H7 (cell line): ENCODE results near the gene ZFAND2B. TPM values are rescaled to one million over a fixed set of nuclear protein-coding genes. Genes with fewer than 3 reads are reported as not detected.

Source experiments
- DNase-seq: peaks from one replicate; pipeline ENCODE4 v3.0.0; 2012
- H3K27me3 ChIP-seq: 2 replicates; pipeline ENCODE4 v1.6.0; 2011; ENCODE audit warnings: mild to moderate bottlenecking, low read length; ENCODE audit not compliant: control insufficient read depth, insufficient read depth
- H3K36me3 ChIP-seq: replicated peaks from 2 replicates; pipeline ENCODE4 v1.5.1; 2011; ENCODE audit warnings: low read length; ENCODE audit not compliant: control insufficient read depth, insufficient read depth
- H3K4me3 ChIP-seq: 2 replicates; pipeline ENCODE4 v1.5.1; 2011; ENCODE audit warnings: low read depth, mild to moderate bottlenecking, control low read depth, low read length, moderate library complexity; ENCODE audit not compliant: insufficient read depth
- total RNA-seq: library from RNA; depleted of rRNA; stranded (reverse); fragments of >200 nt; shearing (Covaris generic); gene quantifications from 2 replicates; pipeline ENCODE4 v1.2.3, GENCODE V29; 2014

ZFAND2B gene
- total RNA-seq, 1 experiment from 2014 or later = 25.3 TPM

DNA sequence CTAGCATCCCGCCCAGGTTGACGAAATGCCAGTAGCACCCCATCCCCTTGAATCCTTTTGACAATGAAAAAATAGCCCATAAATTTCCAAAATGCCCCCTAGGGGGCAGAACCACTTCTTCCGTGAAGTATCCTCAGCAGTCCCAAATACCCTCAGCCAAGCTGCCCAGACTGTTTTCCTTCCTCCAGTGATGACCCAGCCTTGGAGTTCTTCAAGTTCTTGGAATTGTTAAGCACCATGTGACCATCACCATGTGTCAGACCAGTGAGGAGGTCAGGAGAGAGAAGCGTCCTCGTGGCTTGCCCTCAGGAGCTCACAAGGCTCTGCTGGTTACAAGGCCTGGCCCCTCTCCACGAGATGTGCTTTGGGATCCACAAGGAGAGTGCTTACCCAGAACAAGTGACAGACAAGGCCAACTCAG is 35.3 kb upstream of the ZFAND2B start:
- H3K36me3 ChIP-seq = peaks cover 4% of the 10 kb centered on the region
- no peak overlapping the region for H3K4me3 ChIP-seq
- H3K27me3 ChIP-seq = no peaks in the 10 kb centered on the region; the same call in 1 of the 2 replicates
- DNase-seq = peak; percentile 80

DNA sequence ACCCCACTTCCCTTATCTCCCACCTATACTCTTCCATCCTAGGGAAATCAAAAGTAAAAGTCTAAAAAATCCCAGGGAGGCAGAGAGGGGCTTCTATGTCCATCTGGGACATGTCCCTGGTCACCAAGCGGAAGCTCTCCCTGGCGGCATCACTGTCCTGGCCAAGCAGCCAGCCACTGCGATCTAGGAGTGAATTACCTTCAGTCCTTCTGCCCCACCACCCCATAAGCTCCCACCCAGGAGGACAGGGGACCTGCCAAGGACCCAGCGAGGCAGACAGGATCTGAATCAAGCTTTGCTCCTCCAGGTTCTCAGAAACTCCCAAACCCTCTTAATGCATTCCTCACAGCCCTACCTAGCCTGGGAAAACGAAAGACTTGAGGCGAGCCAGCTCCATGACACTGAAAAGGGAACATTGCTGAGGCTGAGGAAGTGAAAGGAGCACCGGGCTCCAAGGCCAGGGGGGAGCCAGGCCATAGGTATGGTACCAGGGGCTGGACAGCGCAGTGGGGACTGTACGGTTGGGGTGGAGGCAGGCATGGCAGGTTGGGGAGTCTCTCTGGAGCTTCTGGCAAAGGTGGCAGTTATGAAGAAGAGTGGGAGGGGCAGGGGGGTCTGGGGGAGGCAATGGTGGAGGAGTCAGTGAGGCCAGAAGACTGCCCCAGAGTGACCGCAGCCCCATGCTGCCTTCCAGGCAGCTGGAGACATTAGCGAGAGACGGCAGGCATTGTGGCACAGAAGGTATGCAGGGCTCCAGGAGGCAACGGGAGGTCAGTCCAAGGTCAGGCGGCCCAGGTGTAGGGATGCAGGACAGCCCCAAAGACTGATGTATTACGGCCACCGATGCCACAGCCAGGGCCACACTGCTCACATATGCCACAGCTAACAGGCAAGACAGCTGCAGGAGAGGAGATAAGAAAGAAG is 34.1 kb upstream of the ZFAND2B start:
- peaks cover 4% of the 10 kb centered on the region for H3K36me3 ChIP-seq
- no peak overlapping the region for H3K4me3 ChIP-seq
- peak; percentile 21 for DNase-seq
- H3K27me3 ChIP-seq = no peaks in the 10 kb centered on the region; the same call in 1 of the 2 replicates

DNA sequence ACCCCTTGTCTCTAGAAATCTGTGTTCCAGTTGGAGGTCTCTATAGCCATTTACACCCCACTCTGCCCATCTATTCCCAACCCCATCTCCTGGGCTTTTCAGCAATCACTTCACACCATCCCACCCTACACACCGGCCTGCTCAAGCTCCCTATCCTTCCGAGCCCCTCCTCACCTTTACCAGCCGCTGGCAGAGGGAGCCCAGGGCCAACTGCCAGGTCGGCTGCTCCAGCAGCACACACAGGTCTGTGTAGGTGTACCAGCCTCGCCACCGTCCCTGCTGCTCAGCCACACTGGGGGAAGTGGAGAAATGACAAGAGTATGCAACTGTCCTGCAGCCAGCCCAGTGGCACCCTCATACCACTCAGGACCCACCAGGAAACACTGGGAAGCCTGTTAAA is 33.4 kb upstream of the ZFAND2B start:
- no peak overlapping the region for H3K4me3 ChIP-seq
- peaks cover 4% of the 10 kb centered on the region for H3K36me3 ChIP-seq
- no peak for DNase-seq
- H3K27me3 ChIP-seq = no peaks in the 10 kb centered on the region; the same call in 1 of the 2 replicates

DNA sequence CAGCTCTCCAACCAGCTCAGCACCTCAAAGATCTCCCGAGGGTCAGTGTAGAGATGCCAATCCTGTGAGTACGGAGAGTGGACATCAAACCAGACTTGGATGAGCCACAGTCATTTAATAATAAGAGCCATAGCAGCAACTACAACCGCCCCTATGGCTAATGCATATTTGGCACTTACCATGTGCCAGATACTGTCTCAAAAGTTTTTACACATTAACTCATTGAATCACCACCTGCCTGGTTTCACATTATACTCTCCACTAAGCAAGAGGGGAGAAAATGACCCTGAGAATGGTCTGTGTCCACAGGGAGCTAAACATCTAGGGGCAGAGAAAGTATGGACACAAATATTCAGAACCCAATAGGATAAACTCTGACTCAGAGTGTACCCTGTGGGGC is 32.4 kb upstream of the ZFAND2B start:
- no peak overlapping the region for H3K4me3 ChIP-seq
- no peaks in the 10 kb centered on the region; the same call in 1 of the 2 replicates for H3K27me3 ChIP-seq
- peaks cover 4% of the 10 kb centered on the region for H3K36me3 ChIP-seq
- DNase-seq = no peak

DNA sequence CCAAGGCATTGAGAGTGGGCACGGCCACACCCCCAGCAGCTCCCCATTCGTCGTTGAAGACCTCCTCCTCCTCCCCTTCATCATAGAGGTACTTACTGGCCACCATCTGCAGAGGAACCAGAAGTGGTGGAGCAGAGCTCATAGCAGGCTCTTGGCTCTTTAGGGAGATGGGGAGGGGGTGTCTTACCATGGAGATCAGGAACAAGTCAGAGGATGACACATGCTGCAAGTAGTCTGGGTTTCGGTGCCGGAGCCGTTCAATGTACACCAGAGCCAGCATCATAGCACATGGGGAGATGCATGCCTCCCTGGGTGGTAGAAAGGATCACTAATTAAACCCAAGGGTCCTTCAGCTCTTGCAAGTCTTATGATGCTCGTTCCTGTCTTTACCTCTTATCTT is 31.8 kb upstream of the ZFAND2B start:
- H3K27me3 ChIP-seq = no peaks in the 10 kb centered on the region
- DNase-seq = peak; percentile 6
- H3K36me3 ChIP-seq = peaks cover 6% of the 10 kb centered on the region
- H3K4me3 ChIP-seq = no peak overlapping the region

DNA sequence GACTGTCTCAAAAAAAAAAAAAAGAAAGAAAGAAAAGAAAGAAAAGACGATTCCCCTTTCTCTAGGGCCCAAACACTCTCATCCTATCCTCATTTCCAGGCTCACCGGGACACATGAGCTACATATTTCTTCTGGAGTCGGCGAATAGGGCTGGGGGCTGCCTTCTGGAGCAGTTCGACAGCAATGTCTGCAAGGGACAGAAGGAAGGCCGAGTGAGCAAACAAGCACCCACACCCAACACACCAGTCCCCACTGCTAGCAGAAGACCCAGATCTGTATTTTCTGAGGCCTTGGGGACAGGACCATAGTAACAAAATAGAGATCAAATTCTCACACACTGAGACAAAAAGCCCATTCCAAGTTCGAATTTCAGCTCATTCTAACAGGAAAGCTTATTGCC is 31.1 kb upstream of the ZFAND2B start:
- peak; percentile 5 for DNase-seq
- H3K27me3 ChIP-seq = no peaks in the 10 kb centered on the region
- H3K36me3 ChIP-seq = peaks cover 12% of the 10 kb centered on the region
- H3K4me3 ChIP-seq = no peak overlapping the region

DNA sequence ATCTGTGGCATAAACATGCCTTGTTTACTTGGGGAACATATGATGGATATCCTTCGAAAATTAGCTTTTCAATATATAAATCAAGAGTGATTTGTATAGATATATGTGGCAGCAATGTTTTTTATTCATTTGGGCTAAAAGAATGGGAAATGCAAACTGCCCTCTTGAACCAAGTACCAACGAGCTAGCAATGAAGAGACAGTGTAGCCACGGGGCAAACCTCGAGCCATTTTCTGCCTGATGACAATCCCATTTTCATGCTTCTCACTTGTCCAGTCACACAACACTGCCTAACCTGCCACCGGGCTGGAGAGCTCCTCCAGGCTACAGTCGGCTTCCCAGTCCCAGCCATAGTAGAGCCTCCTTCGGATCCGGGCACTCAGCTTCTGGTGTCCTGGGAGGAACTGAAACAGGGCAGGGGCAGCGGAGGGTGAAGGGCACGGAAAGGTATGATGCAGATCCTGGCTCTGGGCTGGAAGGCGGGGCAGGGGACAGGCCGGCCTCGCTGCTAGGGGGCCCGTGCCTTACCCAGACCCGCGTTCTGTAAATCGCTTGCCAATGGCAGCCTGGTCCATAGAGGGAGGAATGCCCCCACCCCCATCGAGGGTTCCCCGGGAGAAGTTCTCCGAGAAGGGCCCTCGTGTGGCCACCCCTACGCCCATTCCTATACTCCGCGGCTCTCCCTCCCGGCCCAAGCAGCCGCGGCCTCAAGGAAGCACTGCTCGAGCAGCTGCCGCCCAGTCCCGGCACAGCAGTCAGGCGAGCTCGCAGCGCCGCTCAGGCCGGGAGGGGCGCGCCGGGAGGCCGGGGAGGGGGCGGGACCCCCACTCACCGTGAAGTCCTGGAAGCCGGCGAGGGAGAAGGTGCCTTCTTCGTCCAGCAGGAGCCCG is 30.4 kb upstream of the ZFAND2B start:
- Histone ChIP-seq H3K4me3 (peak overlapping the region; percentile 86), H3K36me3 (peaks cover 15% of the 10 kb centered on the region), H3K27me3 (no peaks in the 10 kb centered on the region)
- peak; percentile 83 for DNase-seq

DNA sequence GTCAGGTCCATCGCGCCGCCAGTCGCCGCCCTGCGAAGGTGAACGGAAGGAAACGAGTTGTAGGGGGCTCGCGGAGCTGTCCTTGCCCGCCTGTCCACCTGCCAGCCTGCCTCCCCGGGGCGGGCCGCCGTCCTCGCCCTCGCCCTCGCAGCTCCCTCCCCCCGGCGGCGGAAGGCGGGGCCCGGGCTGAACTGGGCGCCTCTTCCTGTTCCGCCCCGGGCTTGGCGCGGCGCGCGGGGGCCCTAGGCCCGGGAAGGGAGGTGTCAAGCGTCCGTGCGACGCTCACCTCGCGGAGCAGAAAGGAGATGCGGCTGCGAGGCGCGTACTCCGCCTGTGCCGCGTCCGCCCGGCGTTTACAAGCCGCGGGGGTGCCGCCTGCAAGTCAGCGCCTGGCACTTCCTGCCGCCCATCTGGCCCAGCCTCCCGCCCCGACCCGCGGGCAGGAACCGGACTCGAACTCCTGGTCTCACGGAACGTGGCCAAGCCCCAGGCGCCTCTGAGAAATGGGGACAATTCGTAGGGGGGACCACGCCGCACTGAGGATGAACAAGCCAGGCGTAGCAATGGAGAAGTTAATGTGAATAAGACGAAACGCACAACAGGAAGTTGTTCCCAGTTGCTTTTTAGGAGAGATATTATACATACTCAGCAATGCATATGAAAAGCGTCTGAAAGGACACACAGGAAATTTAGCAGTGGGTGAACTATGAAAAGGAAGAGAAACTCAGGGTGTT is 29.6 kb upstream of the ZFAND2B start, which contains the start of gene CNPPD1:
CNPPD1 (minus strand) TSS at position 108 of the 734 bp plus-strand sequence; CDS start at position 11, 97 bp downstream.
- DNase-seq = peak; percentile 95
- peak within 1 kb of the TSS; percentile 86 for H3K4me3 ChIP-seq
- H3K36me3 ChIP-seq = peaks cover 20% of the 10 kb centered on the region
- H3K27me3 ChIP-seq = no peaks in the 10 kb centered on the region

DNA sequence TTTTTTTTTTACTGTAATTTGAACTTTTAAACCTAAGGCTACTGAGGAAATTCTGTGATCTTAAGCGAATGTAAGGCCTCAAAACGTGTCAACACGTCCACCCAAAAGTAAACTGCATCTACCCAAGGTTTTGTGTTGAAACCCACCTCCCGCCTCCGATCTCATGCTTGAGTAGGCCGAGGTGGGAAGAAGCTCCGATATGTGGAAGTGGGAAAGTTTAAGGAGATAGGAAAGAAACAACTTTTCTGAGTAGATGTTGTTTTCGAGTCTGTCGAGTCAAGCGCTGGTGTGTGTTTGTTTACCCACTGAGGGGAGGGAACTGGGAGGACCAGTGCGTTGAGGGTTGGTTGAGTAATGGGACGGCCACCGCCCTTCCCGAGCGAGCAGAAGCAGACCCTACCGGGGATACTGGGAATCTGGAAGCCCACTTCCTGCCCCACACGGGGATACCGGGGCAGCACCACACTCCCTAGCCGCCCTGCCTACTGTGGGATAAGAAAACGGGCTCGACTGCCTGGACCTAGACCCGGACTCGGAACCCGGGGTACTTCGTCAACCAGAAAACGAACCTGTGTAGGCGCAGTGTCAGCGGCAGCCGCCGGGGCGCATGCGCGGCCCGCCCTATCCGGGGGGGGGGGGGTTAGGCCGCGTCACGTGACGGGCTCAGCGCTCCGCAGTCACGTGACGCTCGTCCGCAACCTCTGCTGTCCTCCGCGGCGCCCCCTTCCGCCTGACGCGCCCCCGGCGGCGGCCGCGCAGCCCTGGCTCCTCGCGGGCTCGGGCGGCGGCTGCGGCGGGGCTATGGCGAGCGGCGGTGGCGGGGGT is 28.8 kb upstream of the ZFAND2B start, which contains the start of gene RETREG2:
RETREG2 (plus strand) TSS at position 724 of the 825 bp plus-strand sequence; CDS start at position 802, 78 bp downstream.
- Histone ChIP-seq H3K4me3 (peak within 1 kb of the TSS; percentile 89), H3K36me3 (peaks cover 23% of the 10 kb centered on the region), H3K27me3 (no peaks in the 10 kb centered on the region)
- peak; percentile 100 for DNase-seq

DNA sequence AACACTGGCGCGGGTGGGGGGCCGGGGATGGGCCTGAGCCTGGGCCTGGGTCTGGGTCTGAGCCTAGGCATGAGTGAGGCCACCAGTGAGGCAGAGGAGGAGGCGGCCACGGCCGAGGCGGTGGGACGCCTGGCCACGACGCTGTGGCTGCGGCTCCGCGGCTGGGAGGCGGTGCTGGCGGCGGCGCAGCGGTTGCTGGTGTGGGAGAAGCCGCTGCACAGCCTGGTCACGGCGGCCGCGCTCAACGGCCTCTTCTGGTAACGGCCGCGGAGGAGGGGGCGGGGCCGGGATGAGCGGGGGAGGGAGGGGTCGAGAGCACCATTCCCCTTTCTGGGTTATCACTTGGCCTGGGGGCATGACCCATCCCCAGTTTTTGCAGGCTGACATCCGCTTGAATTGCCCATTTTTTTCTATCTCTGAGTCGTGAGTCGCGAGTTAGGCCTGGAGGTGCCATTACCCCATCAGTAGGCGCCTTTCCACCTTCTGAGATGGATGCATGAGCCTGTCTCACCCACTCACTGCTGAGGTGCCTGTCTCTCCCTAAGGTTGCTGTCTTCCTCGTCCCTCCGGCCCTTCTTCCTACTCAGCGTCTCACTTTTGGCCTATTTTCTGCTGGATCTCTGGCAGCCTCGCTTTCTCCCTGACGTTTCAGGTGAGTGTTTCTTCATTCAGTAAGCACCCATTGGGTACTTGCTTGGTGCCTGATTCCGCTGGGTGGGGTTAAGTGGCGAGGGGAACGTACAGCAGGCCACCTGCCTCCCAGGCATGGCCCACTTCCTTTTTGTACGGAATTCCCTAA is 28.0 kb upstream of the ZFAND2B start:
- Histone ChIP-seq H3K4me3 (peak overlapping the region; percentile 89), H3K36me3 (peaks cover 27% of the 10 kb centered on the region), H3K27me3 (no peaks in the 10 kb centered on the region)
- peak; percentile 89 for DNase-seq

DNA sequence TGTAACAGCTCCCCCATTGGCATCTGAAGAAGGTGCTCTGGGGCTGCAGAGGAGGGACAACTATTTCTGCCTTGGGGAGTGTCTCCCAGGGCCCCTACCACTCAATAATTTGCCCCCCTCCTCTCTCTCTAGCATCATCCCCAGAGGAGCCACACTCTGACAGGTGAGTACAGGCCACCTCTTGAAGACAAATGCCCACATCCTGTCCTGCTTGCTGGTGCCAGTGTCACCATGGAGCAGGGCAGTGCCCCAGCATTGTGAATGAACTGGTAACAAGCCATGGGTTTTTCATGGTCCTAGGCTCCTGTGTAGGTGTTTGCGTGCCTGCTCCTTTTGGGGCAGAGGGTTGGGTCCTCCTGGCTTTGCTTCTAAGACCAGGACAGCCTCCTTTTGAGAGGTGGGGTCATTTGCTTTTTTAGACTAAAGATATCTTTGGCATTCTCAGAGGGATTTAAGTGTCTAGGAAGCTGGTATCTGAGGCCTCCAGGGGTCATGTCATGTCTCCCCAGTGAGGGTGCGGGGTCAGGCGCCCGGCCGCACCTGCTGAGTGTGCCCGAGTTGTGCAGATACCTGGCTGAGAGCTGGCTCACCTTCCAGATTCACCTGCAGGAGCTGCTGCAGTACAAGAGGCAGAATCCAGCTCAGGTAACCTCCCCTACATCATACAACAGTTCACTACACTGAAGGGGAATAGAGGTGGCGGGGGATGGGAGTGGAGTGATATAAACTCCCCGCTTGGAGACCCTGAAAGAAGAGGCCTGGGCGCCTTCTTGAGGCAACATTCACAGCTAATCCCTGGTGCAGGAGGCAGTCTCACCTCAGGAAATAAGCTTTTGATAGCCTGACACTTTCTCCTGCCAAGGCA is 26.7 kb upstream of the ZFAND2B start:
- Histone ChIP-seq H3K4me3 (no peak overlapping the region), H3K27me3 (no peaks in the 10 kb centered on the region), H3K36me3 (peaks cover 27% of the 10 kb centered on the region)
- DNase-seq = no peak

DNA sequence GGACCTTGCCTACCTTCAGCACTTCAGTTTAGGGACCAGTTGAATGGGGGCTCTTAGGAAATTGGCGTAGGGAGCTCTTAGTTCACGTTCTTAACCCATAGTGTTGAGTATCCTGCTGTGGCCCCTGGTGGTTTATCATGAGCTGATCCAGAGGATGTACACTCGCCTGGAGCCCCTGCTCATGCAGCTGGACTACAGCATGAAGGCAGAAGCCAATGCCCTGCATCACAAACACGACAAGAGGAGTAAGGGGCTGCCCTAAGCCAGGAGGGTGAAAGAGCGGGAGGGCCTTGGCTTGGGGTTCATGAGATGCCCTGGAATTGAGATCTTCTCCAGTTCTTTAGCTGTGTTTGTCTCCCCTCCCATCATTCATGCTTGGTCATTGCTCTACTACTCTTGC is 25.6 kb upstream of the ZFAND2B start:
- peaks cover 26% of the 10 kb centered on the region for H3K36me3 ChIP-seq
- H3K4me3 ChIP-seq = no peak overlapping the region
- DNase-seq = no peak
- no peaks in the 10 kb centered on the region for H3K27me3 ChIP-seq
